GM06990 (cell line): ENCODE data around the gene COL5A3.

Experiments used
- DNase-seq: peaks from one replicate; pipeline ENCODE4 v3.0.0-alpha.2; 2011; ENCODE audit not compliant: insufficient read length; ENCODE audit errors: extremely low read depth
- H3K27me3 ChIP-seq: replicated peaks from 2 replicates; pipeline ENCODE4 v1.6.0; 2011; ENCODE audit warnings: low read length; ENCODE audit not compliant: control insufficient read depth, insufficient read depth
- H3K36me3 ChIP-seq: 2 replicates; pipeline ENCODE4 v1.5.1; 2011; ENCODE audit warnings: low read length; ENCODE audit not compliant: control insufficient read depth, insufficient read depth
- H3K4me3 ChIP-seq: replicated peaks from 2 replicates; pipeline ENCODE4 v1.5.1; 2011; ENCODE audit warnings: low read depth, mild to moderate bottlenecking, control low read depth, low read length
- CTCF ChIP-seq: IDR thresholded peaks from 2 replicates; pipeline ENCODE4 v1.5.1; 2011; ENCODE audit warnings: low read length, control low read depth, mild to moderate bottlenecking, inconsistent platforms; ENCODE audit not compliant: insufficient read depth, poor library complexity, severe bottlenecking

Gene COL5A3

DNA sequence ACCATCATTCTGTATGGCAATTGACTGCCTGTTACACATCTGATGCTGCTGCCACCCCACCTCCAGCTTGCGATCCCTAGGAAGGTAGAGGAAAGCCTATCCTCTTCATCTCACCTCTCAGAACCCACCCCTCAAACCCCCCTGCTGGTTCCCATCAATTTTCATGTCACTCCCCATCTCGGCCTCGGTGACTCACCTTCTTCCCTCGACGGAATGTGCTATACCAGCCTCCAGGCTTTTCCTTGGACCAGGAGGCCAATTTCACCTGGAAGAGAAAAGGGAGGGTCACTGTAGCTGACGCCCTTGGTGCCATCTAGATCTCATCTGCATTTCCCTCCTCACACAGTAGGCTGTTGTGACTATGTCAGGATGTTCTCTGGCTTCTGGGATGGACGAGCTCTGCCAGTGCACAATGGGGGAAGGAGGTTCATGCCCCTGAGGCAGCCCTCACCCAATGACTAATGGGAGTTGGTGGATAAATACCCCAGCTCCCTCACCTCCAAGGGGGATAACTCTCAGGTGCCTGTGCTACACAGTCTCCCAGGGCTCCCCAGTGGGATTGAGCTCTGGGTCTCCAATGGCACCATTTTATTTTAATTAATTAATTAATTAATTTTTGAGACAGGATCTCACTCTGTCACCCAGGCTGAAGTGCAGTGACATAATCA, 47.5 kb downstream of the COL5A3 start:
- no peaks in the 10 kb centered on the region; the same call in 1 of the 2 replicates for H3K27me3 ChIP-seq
- no peaks in the 10 kb centered on the region for H3K36me3 ChIP-seq
- DNase-seq, result no peak
- TF ChIP-seq CTCF, result no peak
- no peak overlapping the region for H3K4me3 ChIP-seq

DNA sequence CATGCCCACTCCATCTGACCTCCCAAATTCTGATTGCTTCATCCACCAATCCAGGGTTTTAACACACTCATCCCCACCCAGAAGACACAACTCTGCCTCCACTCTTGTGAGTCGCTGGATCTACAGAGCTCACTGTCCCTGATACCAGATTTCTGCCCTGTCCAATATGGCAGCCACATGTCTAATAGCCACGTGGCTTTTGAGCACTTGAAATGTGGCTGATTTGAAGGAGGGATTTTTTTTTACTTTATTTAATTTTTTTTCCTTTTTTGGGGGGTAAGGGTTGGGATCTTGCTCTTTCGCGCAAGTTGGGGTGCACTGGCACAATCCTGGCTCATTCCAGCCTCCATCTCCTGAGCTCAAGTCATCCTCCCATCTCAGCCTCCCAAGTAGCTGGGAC, 49.2 kb downstream of the COL5A3 start:
- Histone ChIP-seq H3K4me3 (no peak overlapping the region), H3K36me3 (no peaks in the 10 kb centered on the region), H3K27me3 (no peaks in the 10 kb centered on the region)
- TF ChIP-seq CTCF, result no peak
- DNase-seq, result no peak

- no peak for DNase-seq
- TF ChIP-seq CTCF, result no peak
- Histone ChIP-seq H3K4me3 (no peak overlapping the region), H3K36me3 (no peaks in the 10 kb centered on the region), H3K27me3 (no peaks in the 10 kb centered on the region)
Observed at GRCh38 chr19:9958379-9958821, 51.9 kb downstream of the COL5A3 start.

DNA sequence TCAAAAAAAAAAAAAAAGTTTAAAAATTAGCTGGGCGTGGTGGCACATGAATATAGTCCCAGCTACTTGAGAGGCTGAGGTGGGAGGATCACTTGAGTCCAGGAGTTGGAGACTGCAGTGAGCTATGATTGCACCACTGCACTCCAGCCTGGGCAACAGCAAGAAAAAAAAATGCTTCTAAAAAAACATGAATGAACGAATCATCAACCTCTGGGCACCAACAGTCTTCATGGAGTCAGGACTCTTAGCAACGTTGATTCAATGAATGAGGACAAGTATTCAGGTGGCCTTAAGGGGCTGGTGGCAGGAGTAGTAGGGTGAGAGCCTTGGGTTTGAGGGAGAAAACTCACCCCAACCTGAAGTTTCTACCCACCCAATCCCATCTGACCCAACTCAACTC, 53.3 kb downstream of the COL5A3 start:
- TF ChIP-seq CTCF, result no peak
- H3K27me3 ChIP-seq, result no peaks in the 10 kb centered on the region; the same call in 1 of the 2 replicates
- no peaks in the 10 kb centered on the region for H3K36me3 ChIP-seq

DNA sequence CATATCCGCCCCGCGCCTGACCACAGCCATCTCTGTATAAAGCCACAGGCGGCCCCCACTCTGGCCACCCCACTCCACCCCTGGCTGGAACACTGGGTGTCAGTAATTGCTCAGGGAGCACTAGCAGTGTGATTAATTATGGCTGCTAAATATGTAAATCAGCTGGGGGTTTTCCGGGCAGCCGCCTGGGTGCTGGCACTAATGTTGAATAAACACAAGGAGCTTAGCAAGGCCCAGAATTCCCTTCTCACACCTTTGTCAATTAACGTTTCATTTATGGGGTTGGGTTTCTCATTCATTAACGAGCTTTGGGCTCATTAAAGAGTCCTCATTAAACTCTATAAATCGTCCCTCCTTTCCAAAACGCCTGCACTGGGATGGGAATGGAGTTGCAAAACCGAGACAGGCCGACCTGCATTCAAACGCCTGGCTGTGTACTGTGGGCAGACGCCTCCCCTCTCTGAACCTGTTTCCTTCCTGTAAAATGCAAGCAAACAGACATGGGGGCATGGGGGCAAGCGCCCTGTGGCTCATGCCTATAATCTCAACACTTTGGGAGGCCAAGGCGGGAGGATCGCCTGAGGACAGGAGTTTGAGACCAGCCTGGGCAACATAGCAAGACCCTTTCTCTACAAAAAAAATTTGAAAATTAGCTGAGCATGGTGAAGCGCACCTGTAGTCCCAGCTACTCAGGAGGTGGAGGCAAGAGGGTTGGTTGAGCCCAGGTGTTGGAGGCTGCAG, 56.3 kb downstream of the COL5A3 start:
- TF ChIP-seq CTCF, result no peak
- Histone ChIP-seq H3K36me3 (no peaks in the 10 kb centered on the region), H3K27me3 (no peaks in the 10 kb centered on the region; the same call in 1 of the 2 replicates), H3K4me3 (no peak overlapping the region)
- no peak for DNase-seq

More for the DNA sequence above, 53.3 kb downstream of the COL5A3 start:
- H3K4me3 ChIP-seq, result no peak overlapping the region
- no peak for DNase-seq
